SW480 (cell line): ENCODE data around the gene PCSK1N.
A peak's percentile ranks its signal among the peaks of the same experiment; 100 is the strongest.
"Not testable (repeated sequence)": the region's sequence is repeated elsewhere in the genome, so short reads cannot be mapped to it uniquely, and the experiment has no call there.

Experiments used
- DNase-seq: peaks from one replicate; pipeline ENCODE4 v3.0.0-alpha.2; 2016; ENCODE audit warnings: low spot score

Gene PCSK1N, protein sequence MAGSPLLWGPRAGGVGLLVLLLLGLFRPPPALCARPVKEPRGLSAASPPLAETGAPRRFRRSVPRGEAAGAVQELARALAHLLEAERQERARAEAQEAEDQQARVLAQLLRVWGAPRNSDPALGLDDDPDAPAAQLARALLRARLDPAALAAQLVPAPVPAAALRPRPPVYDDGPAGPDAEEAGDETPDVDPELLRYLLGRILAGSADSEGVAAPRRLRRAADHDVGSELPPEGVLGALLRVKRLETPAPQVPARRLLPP

GRCh38 chrX:48835524-48836329 lies at the start of gene PCSK1N:
Gene PCSK1N (minus strand): TSS chrX:48835610. CDS start chrX:48835532, 78 bp downstream.
- peak; percentile 65 for DNase-seq

GRCh38 chrX:48883729-48884128 lies 48.3 kb upstream of the PCSK1N start:
- peak; percentile 21 for DNase-seq

- not testable (repeated sequence) for DNase-seq
Observed at GRCh38 chrX:48876944-48877343, 41.5 kb upstream of the PCSK1N start.

- not testable (repeated sequence) for DNase-seq
Observed at GRCh38 chrX:48872017-48872416, 36.6 kb upstream of the PCSK1N start.

DNA sequence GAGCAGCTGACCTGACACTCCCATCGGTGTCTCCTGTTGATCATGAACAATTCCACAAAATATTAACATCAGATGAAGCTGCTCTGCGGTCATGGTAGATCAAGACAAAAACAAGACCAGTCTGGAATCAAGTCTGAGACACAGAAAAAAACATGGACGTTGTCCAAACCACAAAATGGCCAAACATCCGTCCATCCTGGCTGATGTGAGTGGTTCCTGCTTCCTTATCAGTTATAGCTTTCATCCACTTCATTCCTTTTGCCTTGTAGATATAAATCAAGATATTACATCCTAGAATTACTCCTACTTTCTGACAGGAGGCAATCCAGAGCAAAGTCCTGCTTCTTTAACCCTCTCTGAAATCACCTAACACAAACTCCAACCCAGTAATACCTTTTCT lies 28.8 kb upstream of the PCSK1N start:
- peak; percentile 75 for DNase-seq

DNA sequence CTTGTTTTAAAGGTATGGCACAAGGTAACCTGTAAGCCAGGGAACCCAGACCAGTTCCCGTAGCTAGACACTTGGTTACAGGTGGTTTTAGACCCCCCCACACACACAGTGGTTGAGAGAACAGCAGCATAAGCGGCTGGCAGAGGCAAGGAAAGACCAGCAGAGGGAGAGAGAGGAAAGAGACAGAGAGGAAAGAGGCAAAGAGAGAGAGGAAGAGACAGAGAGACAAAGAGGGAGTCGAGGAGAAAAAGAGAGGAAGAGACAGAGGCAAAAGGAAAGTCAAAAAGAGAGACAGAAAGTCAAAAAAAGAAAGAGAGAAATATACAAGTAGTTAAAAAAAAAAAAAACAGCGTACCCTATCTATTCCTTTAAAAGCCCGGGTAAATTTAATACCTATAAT lies 19.5 kb upstream of the PCSK1N start:
- DNase-seq = peak; percentile 33

GRCh38 chrX:48854121-48854804 lies 18.9 kb upstream of the PCSK1N start:
- not testable (repeated sequence) for DNase-seq

DNA sequence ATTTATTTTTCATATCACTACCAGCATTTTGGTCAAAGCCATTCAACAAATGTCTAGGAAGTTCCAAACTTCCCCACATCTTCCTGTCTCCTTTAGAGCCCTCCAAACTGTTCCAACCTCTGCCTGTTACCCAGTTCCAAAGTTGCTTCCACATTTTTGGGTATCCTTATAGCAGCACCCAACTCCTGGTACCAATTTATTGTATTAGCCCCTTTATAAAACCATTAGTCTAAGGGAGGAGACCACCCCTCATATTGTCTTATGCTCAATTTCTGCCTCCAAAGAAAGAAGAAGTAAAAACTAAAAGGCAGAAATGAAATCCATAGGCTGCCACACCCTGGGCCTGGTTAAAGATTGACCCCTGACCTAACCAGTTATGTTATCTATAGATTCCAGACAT lies 18.1 kb upstream of the PCSK1N start:
- DNase-seq = not testable (repeated sequence)

GRCh38 chrX:48852857-48853256 lies 17.4 kb upstream of the PCSK1N start:
- no peak for DNase-seq

GRCh38 chrX:48848847-48849246 lies 13.4 kb upstream of the PCSK1N start:
- DNase-seq = no peak

- DNase-seq = no peak
Observed at GRCh38 chrX:48839686-48840085, 4.3 kb upstream of the PCSK1N start.

DNA sequence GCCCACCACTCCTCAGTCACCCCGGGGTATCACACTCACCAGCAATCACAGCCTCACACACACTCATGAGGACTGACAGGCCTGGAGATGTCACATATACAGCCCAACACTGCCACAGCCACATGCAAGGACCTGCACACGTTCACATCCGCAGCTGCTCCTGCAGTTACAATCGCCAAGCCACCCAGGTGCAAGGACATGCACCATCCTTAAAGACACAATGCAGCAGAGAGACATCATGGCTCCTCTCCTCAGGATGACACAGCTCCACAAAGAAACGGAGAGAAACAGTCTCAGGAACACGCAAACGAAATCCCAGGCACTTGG lies 1.1 kb downstream of the PCSK1N start:
- peak; percentile 11 for DNase-seq

GRCh38 chrX:48833542-48834138 lies 1.8 kb downstream of the PCSK1N start:
- DNase-seq = peak; percentile 23

DNA sequence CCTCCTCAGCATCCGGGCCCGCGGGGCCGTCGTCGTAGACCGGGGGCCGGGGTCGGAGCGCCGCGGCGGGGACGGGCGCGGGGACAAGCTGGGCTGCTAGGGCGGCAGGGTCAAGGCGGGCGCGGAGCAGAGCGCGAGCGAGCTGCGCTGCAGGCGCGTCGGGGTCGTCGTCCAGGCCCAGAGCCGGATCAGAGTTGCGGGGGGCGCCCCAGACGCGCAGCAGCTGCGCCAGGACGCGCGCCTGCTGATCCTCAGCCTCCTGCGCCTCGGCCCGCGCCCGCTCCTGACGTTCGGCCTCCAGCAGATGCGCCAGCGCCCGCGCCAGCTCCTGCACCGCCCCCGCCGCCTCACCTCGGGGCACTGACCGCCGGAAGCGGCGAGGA lies 3.5 kb downstream of the PCSK1N start:
- no peak for DNase-seq

DNA sequence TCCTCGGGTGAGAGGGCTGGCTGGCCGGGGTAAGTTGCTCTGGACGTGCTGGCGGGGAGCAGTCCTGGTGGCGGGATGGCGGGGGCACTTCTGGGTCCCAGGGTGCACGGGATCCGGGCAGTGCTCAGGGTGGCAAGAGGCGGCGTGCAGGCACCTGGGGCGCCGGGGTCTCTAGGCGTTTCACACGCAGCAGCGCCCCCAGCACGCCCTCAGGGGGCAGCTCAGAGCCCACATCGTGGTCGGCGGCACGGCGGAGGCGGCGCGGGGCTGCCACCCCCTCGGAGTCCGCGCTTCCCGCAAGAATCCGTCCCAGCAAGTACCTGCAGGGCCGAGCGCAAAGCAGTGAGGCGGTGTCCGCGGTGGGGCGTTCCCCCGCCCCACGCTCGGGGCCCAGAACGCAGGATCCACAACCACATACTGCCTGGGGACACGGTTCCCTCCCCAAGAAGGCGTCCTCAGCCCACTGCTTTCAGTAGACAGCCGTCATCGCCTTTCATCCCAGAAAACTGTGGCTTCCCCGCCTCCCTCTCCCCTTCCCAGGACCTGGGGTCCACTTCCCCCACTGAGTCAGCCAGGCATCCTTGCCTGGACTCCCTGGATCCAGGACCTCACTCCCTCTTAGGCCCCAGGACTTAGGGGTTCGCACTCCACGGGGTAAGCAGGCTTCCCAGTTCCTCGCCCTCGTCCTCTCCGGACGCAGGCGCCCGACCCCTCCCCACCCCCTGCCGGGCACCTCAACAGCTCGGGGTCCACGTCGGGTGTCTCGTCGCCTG lies 4.1 kb downstream of the PCSK1N start:
- DNase-seq = no peak

DNA sequence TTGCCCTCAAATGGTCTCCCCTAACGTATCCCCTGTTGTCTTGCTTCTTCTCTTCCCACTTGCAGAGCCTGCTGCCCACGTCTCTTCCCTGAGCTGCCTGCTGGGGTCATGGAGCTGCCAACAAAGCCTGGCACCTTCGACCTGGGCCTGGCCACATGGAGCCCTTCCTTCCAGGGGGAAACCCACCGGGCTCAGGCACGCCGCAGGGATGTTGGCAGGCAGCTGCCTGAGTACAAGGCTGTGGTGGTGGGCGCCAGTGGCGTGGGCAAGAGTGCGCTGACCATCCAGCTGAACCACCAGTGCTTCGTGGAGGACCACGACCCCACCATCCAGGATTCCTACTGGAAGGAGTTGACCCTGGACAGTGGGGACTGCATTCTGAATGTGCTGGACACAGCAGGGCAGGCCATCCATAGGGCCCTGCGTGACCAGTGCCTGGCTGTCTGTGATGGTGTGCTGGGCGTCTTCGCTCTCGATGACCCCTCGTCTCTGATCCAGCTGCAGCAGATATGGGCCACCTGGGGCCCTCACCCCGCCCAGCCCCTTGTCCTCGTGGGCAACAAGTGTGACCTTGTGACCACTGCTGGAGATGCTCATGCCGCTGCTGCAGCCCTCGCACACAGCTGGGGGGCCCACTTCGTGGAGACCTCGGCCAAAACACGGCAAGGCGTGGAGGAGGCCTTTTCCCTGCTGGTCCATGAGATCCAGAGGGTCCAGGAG lies 6.2 kb downstream of the PCSK1N start:
- no peak for DNase-seq

- no peak for DNase-seq
Observed at GRCh38 chrX:48827654-48827968, 7.8 kb downstream of the PCSK1N start.

DNA sequence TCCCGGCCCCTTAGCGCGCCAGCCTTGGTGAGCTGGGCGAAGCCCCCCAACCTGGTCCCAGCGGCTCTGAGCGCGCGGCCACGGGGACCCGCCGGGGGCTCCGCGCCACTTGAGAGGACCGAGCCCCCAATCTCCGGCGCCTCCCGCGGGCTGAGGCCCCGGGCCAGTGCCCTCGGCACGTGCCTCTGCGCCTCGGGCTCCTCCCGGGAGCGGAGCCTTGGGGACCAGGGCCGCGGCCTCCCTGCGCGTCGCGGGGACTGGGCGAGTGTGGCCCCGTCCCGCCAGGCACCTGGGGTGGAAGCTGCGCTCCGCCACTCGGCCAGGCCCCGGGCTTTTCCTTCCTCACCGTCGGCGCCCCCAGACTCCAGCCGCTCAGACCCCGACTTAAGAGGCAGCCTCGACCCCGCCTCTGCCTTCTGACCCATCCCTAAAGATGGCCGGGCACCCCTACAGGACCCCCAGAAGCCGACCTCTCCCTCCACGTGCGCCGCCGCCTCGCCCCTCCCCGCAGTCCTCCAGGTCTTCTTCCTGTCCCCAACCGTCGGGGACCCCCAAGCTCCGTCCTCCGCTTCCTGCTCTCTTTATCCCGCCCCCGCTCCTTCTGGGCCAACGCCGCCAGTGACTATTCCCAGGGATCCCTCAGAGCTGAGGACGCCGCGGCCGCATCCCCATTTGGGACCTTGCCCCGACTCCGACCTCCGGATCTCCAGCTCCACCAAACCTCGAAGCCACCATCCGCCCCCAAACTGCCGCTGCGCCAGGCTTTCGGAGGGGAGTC lies 8.3 kb downstream of the PCSK1N start:
- DNase-seq = no peak

DNA sequence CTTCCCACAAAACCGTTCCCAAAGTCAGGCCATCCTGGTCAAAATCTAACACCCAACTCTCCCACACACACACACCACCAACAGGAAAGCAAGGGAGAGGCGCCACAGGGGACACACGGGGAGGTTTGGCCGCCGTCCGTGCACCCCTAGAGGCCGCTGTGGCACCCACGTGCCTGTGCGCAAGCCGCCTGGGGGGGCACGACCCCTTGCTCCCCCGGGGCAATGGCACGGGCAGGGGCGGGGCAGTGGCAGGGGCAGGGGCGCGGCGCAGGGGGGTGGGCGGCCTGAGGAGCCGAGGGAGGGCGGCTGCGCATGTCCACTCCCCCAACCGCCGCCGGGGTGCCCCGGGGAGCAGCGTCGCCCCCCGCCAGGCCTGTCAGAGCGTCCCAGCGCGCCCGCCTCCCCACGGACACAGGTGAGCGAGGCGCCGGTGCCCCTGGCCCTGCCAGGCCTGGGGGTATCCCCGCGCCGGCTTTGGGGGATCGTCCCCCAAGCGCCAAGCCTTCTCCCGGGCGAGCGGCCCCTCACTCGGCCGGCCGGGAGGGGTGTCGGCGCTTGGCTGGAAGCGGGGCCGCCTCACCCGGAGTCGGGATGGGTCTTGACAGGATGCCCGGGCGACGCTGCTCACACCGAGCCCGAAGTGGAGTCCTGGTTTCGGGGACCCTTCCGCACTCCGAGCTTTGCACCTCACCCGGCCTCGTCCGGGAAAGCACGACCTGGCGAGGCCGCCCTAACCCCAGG lies 9.1 kb downstream of the PCSK1N start, which contains the start of gene ERAS:
ERAS (plus strand) TSS at position 379 of the 741 bp plus-strand sequence. CDS start 2,611 bp downstream, outside the sequence.
- no peak for DNase-seq

GRCh38 chrX:48824066-48824465 lies 11.3 kb downstream of the PCSK1N start:
- no peak for DNase-seq
